NCI-H1417 treated with DMSO at 0.1 percent for 48 hours (cell line): ENCODE results near the gene MAGEA12.
"Not testable (repeated sequence)": the region's sequence is repeated elsewhere in the genome, so short reads cannot be mapped to it uniquely, and the experiment has no call there.

Source experiments
- DNase-seq: peaks from one replicate; lab custom pipeline; 2025; lab: John Stamatoyannopoulos, UW

Gene MAGEA12

DNA sequence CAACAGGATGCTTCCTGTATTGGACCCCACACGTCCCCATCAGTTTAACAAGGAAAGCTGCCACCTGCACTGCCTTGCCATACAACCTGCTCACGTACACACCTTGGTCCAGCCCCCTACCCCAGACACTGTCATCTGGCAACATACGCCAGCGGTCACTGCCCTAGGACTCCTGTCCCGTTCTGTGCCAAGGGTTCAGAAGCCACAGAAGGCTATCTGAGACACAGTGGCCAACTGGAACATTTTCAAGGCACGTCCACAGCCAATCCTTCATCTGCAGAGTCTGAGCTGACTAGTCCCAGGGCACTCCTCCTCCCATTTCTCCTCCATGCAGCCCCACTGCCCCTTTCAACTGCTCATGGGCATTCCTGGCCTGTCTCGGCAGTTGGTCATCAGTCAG, 28.0 kb downstream of the MAGEA12 start:
- not testable (repeated sequence) for DNase-seq

DNA sequence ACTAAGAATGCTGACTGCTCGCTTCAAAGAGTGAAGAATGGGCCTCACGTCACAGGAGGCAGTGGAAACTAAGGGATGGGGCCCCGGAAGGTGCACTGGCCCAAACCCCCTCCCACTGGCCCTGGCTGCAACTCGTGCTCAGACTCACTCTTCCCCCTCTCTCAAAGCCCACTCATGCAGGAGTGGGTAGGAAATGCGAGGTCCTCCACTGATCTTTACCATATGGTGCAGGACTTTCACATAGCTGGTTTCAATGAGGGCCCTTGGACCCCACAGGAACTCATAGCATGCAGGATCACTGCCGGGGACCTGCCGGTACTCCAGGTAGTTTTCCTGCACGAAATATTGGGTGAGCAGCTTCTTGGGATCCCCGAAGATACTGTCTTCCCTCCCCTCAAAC, 33.0 kb downstream of the MAGEA12 start:
- not testable (repeated sequence) for DNase-seq

DNA sequence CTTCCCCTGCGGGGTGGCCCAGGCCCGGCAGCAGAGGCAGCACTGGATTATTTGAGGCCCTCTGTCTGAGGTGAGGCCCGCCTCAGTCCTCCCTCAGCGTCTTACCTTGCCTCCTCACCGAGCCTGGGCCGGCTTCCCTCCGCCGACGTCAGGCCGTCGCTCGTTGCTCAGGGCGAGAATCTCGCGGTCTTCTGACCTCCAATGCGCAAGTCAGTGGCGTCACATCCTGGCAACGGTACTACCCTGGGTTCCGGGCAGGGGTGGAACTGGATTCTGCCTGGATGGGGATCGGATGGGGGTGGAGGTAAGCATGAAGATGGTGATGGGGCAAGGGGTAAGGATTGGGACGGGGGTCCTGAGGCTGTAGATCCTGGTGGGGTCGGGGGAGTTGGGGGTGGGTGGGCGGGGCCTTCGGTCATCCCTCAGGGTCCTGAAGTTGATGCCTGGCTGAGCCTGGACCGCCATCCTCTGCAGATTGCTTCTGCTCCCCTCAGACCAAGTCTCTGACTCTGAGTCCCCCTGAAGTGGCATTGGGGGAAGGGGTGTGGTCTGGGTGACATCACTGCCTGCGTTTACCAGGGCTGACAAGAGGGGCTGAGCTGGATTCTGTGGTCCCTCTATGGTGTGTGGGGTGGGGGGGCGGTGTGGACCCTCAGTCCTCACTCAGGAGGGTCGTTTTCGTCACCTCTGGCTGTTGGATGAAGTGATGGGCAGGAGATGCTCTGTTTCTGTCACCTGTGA, 36.2 kb downstream of the MAGEA12 start, which contains the start of gene MAGEA6:
TSS of gene MAGEA6 (minus strand) at position 141 of the 741 bp plus-strand sequence. CDS start 2,039 bp downstream, outside the sequence.
- not testable (repeated sequence) for DNase-seq

DNA sequence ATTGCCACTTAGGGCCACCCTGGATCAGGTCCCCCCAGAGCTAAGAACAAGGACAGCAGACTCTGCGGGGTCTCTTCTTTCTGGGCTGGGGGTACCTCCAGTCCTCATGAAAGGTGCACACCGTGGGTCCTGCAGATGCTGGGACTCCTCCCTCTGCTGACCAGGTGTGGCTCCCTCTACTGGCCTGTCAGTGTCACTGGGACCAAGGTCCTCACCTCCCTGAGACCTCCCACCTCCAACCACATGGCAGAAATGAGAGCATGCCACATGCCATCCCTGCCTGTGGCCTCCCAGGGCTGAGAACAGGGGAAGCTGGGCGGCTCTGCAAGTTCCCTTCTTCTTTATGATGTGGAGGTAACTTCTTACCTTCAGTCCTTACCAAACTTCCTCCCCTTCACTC, 53.5 kb downstream of the MAGEA12 start:
- DNase-seq: not testable (repeated sequence)
